DND-41 (cell line): ENCODE data around the gene OR14K1.

ENCODE experiments used
- CTCF ChIP-seq: IDR thresholded peaks from 2 replicates; pipeline ENCODE4 v1.5.1; 2012; ENCODE audit warnings: borderline replicate concordance, low read length, moderate library complexity, mild to moderate bottlenecking; ENCODE audit not compliant: poor library complexity, severe bottlenecking; ENCODE audit errors: extremely low read depth
- EZH2 ChIP-seq: IDR thresholded peaks from 3 replicates; pipeline ENCODE4 v1.6.1; 2012; ENCODE audit warnings: borderline replicate concordance, low read depth, mild to moderate bottlenecking, moderate library complexity, low read length, inconsistent platforms; ENCODE audit not compliant: severe bottlenecking

GRCh38 chr1:247760456-247760855, 22.0 kb downstream of the OR14K1 start, which contains the start of gene OR1C1:
- no peak for TF ChIP-seq CTCF
- TF ChIP-seq EZH2, result no peak
